Thyroid gland (tissue), 4 donors: ENCODE data around the gene GPSM1. TPM values are rescaled to one million over a fixed set of nuclear protein-coding genes. Genes with fewer than 3 reads are reported as not detected.

ENCODE experiments used
- DNase-seq, 2 donors: peaks; one replicate each; pipeline ENCODE4 v3.0.0-alpha.2; 2019
- H3K27ac ChIP-seq, 3 donors: fragments of 200-600 bp; sonication (generic); 1 replicate in 2 of 3; 2 replicates in 1 of 3; pipeline ENCODE4 v1.5.1; 2016 to 2019; ENCODE audit warnings: mild to moderate bottlenecking in 1 of 3, moderate library complexity in 1 of 3
- H3K27me3 ChIP-seq: fragments of 200-600 bp; sonication (generic); one replicate; pipeline ENCODE4 v1.5.1; 2019
- H3K36me3 ChIP-seq, 2 donors: fragments of 200-600 bp; sonication (generic); one replicate each; pipeline ENCODE4 v1.5.1; 2016 to 2019
- H3K4me1 ChIP-seq, 2 donors: fragments of 200-600 bp; sonication (generic); one replicate each; pipeline ENCODE4 v1.5.1; 2017 to 2019
- H3K4me3 ChIP-seq, 3 donors: fragments of 200-600 bp; sonication (generic); replicated peaks in 1 of 3; 1 replicate in 2 of 3; 2 replicates in 1 of 3; pipeline ENCODE4 v1.5.1; 2016; ENCODE audit warnings: mild to moderate bottlenecking in 1 of 3
- H3K9me3 ChIP-seq: fragments of 200-600 bp; sonication (generic); one replicate; pipeline ENCODE4 v1.5.1; 2017
- CTCF ChIP-seq, 6 experiments: fragments of 200-600 bp in 3 of 6; fragments of 450-650 bp in 3 of 6; sonication (generic) in 3 of 6; IDR thresholded peaks; one replicate each; pipeline ENCODE4 v1.5.1; 2016 to 2019; ENCODE audit warnings: antibody characterized with exemption in 6 of 6, mild to moderate bottlenecking in 2 of 6, inconsistent platforms in 1 of 6, moderate library complexity in 1 of 6
- POLR2A ChIP-seq, 2 donors: fragments of 450-650 bp; IDR thresholded peaks; one replicate each; pipeline ENCODE4 v1.6.1; 2017; ENCODE audit warnings: antibody characterized with exemption in 2 of 2, mild to moderate bottlenecking in 2 of 2, moderate library complexity in 1 of 2
- WGBS, 2 donors: methylation state at CpG; one replicate each; pipeline ENCODE4 v1.1.5; 2017; 5-methylcytosine and 5-hydroxymethylcytosine counted together
- intact Hi-C: fragments of 100-400 bp; cut with DNase I; formaldehyde crosslinking; loops from one replicate; pipeline ENCODE4 v1.15.1; 2023
- total RNA-seq, 4 donors: library from RNA; depleted of rRNA; stranded (reverse); fragments of >200 nt; gene quantifications; one replicate each; pipeline ENCODE4 v1.2.3, GENCODE V29; 2016

GPSM1 gene
- total RNA-seq, 4 donors from 2014 or later = 5.9 to 18.1 (median 12.2) TPM

GRCh38 chr9:136352682-136353081, 25.3 kb downstream of the GPSM1 start:
- 24 to 49% methylated on average over 5 to 9 of the region's 16 CpGs for WGBS, 2 donors
- H3K9me3 ChIP-seq = no peaks in the 10 kb centered on the region
- DNase-seq = peak; percentile 87 to 93
- peaks cover 8 to 18% of the 10 kb centered on the region in 2 donors for H3K4me1 ChIP-seq
- intact Hi-C loops = no loop called here
- no peak for TF ChIP-seq CTCF (IDR thresholded peaks at IDR 0.05)
- no peak for TF ChIP-seq POLR2A (IDR thresholded peaks at IDR 0.05)
- H3K27ac ChIP-seq = no peak overlapping the region
- no peaks in the 10 kb centered on the region for H3K36me3 ChIP-seq
- no peaks in the 10 kb centered on the region for H3K27me3 ChIP-seq
- no peak overlapping the region for H3K4me3 ChIP-seq

- WGBS, 2 donors = 68 to 83% methylated on average over 9 of the region's 11 CpGs
These were observed 25.7 kb downstream of the GPSM1 start for GRCh38 chr9:136353088-136353487.

GRCh38 chr9:136353757-136354488, 26.6 kb downstream of the GPSM1 start:
- peaks cover 8 to 18% of the 10 kb centered on the region in 2 donors for H3K4me1 ChIP-seq
- no peaks in the 10 kb centered on the region for H3K36me3 ChIP-seq
- no peaks in the 10 kb centered on the region for H3K27me3 ChIP-seq
- intact Hi-C loops = no loop called here
- H3K9me3 ChIP-seq = no peaks in the 10 kb centered on the region
- H3K27ac ChIP-seq = peak overlapping the region in 1 of 3 donors; percentile 36
- H3K4me3 ChIP-seq = no peak overlapping the region
- peak in 1 of 2 donors; percentile 36 for DNase-seq
- 60 to 68% methylated on average over 4 to 5 of the region's 13 CpGs for WGBS, 2 donors
- TF ChIP-seq POLR2A (IDR thresholded peaks at IDR 0.05) (no peak), CTCF (IDR thresholded peaks at IDR 0.05) (no peak)

More at GRCh38 chr9:136353088-136353487, 25.7 kb downstream of the GPSM1 start:
- H3K9me3 ChIP-seq = no peaks in the 10 kb centered on the region
- intact Hi-C loops = no loop called here
- H3K27ac ChIP-seq = no peak overlapping the region
- TF ChIP-seq POLR2A (IDR thresholded peaks at IDR 0.05) = no peak
- TF ChIP-seq CTCF (IDR thresholded peaks at IDR 0.05) = no peak
- no peaks in the 10 kb centered on the region for H3K27me3 ChIP-seq
- no peaks in the 10 kb centered on the region for H3K36me3 ChIP-seq
- H3K4me1 ChIP-seq = peaks cover 8 to 18% of the 10 kb centered on the region in 2 donors
- no peak overlapping the region for H3K4me3 ChIP-seq
- DNase-seq = no peak

- peak in 1 of 2 donors; percentile 30 for DNase-seq
- Histone ChIP-seq H3K4me1 (peaks cover 8 to 18% of the 10 kb centered on the region in 2 donors), H3K4me3 (no peak overlapping the region), H3K36me3 (no peaks in the 10 kb centered on the region), H3K27me3 (no peaks in the 10 kb centered on the region), H3K9me3 (no peaks in the 10 kb centered on the region), H3K27ac (no peak overlapping the region)
- TF ChIP-seq POLR2A (IDR thresholded peaks at IDR 0.05) = no peak
- no peak for TF ChIP-seq CTCF (IDR thresholded peaks at IDR 0.05)
- WGBS, 2 donors = 66 to 84% methylated on average over 7 to 8 of the region's 17 CpGs
- intact Hi-C loops = no loop called here
These were observed 27.3 kb downstream of the GPSM1 start for GRCh38 chr9:136354592-136355085.
